ENCODE data around the gene UBE2Q2.
A peak's percentile ranks its signal among the peaks of the same experiment; 100 is the strongest.
"Not testable (repeated sequence)": the region's sequence is repeated elsewhere in the genome, so short reads cannot be mapped to it uniquely, and the experiment has no call there.

UBE2Q2 gene

GRCh38 chr15:75827691-75828090, 15.6 kb upstream of the UBE2Q2 start:
- no peak for DNase-seq

- DNase-seq, result no peak
Observed at GRCh38 chr15:75828429-75828828, 14.8 kb upstream of the UBE2Q2 start.

DNA sequence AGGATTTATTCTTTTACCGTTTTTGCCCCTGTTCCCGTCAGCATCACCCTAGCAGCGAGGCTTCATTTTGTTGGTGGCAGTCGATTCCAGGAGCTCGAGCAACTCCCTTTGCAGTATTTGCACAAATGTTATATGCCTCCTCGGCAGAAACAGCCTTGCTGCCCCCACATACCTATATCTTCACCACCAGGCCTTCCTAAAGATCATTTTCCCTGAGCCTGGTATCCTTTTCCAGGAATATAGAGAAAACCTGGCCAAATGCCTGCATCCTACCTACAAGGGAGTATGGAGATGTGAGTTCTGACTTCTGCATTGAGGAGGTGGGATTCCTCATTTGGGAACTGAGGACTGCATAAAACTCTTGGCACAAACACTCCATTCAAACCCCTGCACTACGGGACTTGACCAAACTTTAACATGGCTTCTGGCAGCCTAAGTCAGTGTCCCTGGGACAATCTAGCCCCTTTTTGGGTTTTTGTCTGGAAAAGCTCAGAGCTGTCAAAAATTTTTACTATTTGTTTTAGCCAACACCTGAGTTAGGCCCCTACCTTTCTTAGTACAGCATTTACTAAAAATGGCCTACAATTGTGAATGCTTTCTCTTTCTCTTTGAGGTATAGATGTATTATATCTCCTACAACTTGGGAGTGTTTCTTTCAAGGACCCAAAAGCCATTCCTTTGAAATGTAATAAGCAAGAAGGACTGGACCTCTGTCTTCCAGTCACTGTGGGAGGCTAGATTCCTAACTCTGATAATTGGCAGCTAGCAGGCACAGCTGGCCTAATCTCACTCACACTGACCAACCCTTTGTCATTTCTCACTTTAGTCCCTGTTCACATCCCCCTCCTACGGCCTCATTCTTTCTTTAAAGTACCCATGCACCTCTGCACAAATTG, 12.1 kb upstream of the UBE2Q2 start:
- no peak for DNase-seq

DNA sequence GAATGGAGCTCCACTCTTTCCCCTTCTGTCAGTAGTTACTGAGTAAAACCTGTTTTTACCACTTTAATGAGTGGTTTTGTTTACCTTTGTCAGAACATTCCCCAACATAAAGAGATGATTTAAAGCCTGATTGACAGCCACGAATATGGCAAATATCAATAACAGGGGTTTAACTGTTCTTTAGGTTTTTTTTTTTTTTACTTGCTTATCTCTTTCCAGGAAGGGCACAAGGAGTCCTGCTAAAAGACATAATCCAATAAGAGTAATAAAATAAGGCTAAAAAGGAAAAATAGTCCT, 11.5 kb upstream of the UBE2Q2 start:
- DNase-seq, result no peak

DNA sequence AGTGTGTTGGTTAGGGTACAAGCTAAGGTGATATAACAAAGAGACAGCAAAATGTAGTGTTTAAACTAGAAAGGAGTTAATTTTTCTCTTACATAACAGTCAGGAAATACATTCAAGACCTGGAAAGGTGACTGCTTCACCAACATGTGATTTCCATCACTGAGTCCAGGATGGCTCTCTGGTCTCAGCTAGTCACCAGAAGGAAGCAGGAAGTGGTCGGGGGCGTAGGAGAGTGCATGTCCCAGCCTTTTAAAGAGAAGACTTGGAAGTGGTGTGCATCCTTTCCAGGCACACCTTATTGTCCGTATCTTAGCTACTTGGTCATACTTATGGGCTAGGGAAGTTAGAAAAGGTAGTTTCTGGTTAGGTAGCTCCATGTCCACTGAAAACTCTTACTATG, 11.1 kb upstream of the UBE2Q2 start:
- DNase-seq, result no peak

GRCh38 chr15:75834021-75834420, 9.2 kb upstream of the UBE2Q2 start:
- no peak for DNase-seq

- no peak for DNase-seq
Observed at GRCh38 chr15:75835990-75836958, 7.0 kb upstream of the UBE2Q2 start.

DNA sequence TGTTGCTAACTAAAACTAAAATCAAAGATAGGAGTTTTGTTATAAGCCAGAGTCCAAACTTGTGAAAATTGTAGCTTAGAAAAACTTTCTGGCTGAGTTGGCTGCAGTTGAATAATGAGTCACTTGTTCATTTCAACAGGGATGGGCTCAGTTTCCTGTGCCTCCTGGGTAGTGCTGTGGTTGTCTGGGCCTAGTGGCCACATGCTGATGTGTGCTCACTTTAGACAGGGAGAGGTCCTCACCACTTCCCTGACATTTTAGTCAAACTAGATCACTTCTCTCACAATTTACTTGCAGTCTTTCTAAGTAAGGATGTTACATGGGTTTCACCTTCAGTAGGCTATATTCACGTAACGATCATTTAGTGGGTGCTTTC, 6.3 kb upstream of the UBE2Q2 start:
- DNase-seq, result no peak

DNA sequence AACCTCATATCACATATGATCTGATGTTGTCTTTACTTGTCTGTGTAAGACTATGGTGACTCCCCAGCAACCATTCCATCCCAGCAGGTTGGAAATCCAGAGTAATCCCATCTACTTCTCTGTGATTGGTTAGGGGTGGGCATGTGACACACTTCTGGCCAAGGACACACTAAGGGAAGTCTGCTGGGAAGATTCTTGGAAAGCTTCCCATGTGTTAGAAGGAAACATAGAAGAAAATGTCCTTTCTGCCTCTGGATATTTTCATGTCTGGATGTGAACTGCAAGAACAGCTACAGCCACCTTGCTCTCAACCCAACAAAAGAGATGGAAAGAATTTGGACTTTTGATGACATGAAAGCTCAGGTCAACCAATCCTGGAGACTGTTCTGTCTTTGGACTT, 2.6 kb upstream of the UBE2Q2 start:
- DNase-seq, result no peak

DNA sequence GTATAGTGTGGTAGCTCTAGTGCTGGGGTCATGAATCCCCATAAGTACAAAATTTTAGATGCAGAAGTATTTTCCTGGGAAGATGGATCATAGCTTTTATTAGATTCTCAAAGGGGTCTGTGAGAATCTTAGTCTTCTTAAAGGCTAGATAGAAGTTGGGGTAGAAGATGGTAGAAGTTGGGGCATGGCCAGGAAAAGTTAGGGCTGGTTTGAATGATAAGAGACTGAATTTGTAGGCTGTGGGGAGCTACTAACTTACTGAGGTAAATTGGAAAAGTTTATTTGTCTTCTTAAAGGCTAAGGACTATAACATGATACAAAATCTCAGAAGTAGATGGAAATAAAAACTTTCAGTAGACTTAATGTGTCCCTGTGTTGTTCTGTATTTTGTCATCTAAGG, 1.6 kb upstream of the UBE2Q2 start:
- DNase-seq, result no peak

- peak; percentile 17 for DNase-seq
Observed at GRCh38 chr15:75843678-75844581, 683 bp downstream of the UBE2Q2 start.

GRCh38 chr15:75844629-75845335, 1.5 kb downstream of the UBE2Q2 start:
- no peak for DNase-seq

DNA sequence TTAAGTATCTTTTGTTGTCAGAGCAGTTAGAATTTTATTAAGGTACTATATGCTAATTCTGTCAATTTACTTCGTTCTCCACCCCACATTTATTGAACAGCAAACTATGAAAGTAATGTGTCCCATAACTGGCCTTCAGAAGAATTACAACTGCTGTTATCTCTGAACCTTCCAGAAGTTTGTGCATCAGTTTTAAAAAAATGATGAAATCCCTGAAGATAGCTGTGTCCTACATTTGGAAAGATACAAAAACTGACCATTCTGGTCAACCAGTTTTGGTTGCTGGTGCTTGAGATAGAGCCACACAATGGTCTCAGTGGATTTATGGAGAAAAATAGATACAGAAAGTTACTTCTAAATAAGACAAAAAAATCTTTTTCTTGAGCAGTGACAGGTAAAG, 5.9 kb downstream of the UBE2Q2 start:
- DNase-seq, result no peak

GRCh38 chr15:75850708-75851107, 7.5 kb downstream of the UBE2Q2 start:
- no peak for DNase-seq

DNA sequence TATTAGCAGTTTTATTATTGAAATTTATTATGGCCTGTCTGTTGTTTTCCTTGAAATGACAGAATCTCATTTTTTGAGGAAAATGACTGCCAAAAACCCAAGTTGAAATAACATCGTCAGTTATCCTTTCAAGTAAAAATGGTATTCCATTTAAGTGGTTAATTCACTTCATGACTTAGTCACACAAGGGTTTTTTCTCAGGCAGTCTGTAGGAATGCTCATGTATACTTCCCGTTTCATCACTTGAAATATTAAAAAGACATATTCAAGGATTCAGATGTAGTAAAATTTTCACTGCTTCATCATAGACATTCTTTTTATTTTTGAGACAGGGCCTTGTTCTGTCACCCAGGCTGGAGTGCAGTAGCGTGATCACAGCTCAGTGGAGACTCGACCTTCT, 8.3 kb downstream of the UBE2Q2 start:
- not testable (repeated sequence) for DNase-seq

- no peak for DNase-seq
Observed at GRCh38 chr15:75857886-75858285, 14.6 kb downstream of the UBE2Q2 start.

DNA sequence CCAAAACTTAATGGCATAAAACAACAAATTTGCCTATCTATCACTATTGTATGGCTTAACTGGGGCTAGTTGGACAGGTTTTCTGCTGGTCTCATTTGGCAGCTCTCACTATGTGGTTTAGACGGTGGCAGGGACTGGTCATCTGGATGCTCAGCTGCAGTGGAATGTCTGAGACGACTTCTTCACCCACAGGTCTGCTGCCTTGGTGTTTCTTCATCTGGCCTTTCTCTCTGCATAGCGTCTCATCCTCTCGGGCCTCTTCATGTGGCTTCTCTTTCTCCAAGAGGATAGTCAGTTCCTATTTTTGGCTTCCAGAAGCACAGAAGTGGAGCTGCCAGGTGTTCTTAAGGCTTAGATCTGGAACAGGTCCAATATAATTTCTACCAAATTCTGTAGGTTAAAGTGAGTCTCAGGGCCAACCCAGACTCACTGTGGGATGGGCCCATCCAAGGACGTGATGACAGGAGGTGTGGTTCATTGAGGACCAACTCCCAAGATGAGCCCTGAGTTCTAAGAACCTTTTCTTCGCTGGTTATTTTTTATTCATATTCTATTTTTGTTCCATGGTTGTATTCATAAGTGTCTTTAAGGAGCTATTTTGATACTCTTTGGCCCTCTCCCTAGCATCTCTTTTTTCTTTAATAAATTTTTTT, 18.6 kb downstream of the UBE2Q2 start:
- DNase-seq, result no peak

- DNase-seq, result no peak
Observed at GRCh38 chr15:75862796-75863195, 19.5 kb downstream of the UBE2Q2 start.

GRCh38 chr15:75864213-75865059, 21.2 kb downstream of the UBE2Q2 start:
- no peak for DNase-seq

GRCh38 chr15:75866045-75866444, 22.8 kb downstream of the UBE2Q2 start:
- DNase-seq, result not testable (repeated sequence)

DNA sequence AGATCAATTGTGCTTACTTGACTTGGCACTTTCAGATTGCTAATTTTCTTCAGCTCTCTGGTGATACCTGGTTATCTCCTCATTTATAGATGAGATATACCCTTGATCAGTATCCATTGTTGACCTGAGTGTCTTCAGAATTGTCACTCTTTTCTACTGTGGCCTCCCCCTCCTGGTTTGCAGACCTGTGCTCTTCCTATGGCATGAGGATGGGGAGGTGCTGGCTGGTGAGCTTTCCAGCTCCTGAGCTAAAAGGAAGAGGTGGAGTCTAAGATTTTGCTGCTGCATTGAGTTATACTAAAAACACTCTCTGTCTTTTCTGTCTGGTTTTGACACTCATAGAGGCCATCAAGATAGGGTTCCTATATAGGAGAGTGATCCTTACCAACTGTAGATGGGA, 23.7 kb downstream of the UBE2Q2 start:
- DNase-seq, result no peak
